GM12892 (cell line): ENCODE measurements around the gene GULP1.
"Not testable (repeated sequence)": the region's sequence is repeated elsewhere in the genome, so short reads cannot be mapped to it uniquely, and the experiment has no call there.

Source experiments
- DNase-seq: peaks from one replicate; pipeline ENCODE4 v3.0.0; 2011; ENCODE audit not compliant: insufficient read length
- FAIRE-seq: peaks from 2 replicates; lab custom pipeline; 2011; peaks lifted over from hg19 to GRCh38; lab: Jason Lieb, UNC
- POLR2A ChIP-seq: IDR thresholded peaks from 2 replicates; pipeline ENCODE4 v1.6.1; 2011; ENCODE audit warnings: low read depth, low read length, control low read depth
- POLR2AphosphoS5 ChIP-seq: IDR thresholded peaks from 2 replicates; pipeline ENCODE4 v1.6.1; 2011; ENCODE audit warnings: low read depth, low read length, control low read depth
- TAF1 ChIP-seq: IDR thresholded peaks from 2 replicates; pipeline ENCODE4 v1.6.1; 2011; ENCODE audit warnings: low read depth, mild to moderate bottlenecking, control low read depth, low read length, borderline replicate concordance

GULP1 gene

DNA sequence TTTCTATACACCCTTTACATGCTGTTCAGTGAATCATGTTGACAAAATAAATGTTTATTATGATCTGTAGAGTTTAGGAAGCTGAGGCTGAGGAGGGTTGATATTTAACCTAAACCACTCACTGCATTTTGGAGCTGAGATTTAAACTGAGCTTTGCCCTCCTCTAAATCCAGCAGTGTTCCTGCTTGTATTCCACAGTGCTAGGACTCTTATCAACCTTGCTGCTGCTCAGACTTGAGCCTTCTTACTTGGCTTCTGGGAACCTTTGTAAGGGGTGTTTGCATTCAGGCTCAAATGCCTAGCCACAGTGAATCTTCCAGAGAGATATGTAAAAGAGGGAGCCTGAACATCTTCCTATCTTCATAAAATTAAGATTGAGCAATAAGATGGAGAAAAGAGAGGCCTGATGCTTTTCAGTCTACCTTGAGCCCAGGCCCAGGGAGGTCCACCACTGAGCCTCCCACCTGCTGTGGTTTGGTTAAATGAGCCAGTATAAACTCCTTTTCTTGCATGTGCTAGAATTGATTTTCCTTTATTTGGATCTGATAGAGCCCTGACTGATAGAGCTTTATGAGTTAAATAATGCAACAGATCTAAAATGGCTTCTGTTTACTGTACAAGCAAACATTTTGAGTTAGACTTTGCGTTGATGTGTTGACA is 149.7 kb downstream of the GULP1 start:
- DNase-seq = no peak
- no peak for FAIRE-seq
- no peak for TF ChIP-seq POLR2AphosphoS5

DNA sequence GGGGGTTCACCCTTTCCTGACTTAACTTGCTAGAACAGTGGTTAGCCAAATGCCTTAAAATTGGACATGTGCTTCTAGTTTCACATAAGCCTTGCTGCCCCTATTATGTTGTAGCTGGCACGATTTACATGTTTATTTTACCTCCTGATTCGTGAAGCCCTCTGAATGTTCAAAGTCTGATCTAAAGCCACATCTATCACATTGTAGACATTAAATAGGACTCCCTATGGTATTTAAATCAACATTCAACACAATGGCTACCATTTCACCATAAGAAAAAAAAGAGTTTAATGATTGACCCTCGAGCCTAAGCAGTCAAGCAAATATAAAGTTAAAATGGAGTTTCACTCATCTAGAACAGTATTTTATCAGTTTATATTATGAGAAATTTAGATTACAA is 151.5 kb downstream of the GULP1 start:
- TF ChIP-seq TAF1 = no peak
- TF ChIP-seq POLR2A = no peak
- TF ChIP-seq POLR2AphosphoS5 = no peak
- no peak for FAIRE-seq
- DNase-seq = no peak

DNA sequence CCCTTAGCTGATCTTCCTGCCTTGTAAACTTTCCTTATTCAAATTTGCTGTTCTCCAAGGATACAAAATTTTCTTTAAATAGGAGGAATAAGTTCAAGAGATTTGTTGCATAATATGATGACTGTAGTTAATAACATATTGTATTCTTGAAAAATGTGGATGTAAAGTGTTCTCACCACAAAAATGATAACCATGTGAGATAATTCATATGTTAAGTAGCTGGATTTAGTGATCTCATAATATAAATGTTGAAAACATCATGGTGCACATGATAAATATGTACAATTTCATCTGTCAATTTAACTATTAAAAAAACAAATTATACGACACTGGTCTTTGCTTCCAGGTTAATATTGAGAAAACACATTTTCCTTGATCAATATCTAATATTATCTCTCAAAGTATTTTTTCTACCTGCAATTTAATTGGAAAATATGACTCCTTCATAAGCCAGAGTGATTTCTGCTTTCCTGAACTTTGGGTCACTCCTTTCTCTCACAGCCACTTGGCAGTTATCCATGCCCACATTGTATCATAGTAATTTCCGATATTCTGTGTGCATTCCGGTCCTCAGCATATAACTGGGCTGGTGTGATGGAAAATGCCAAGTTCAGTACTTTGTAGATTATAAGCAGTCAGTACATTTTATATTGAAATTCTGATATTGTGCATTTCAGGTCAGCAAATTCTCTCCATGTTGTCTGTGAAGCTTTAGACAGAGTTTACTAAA is 152.6 kb downstream of the GULP1 start:
- FAIRE-seq (no peak), DNase-seq (no peak)
- TF ChIP-seq TAF1 = no peak
- no peak for TF ChIP-seq POLR2A
- no peak for TF ChIP-seq POLR2AphosphoS5

- DNase-seq = no peak
- TF ChIP-seq TAF1 = no peak
- TF ChIP-seq POLR2A = no peak
- no peak for TF ChIP-seq POLR2AphosphoS5
- FAIRE-seq = no peak
Observed at GRCh38 chr2:188449561-188449960, 157.9 kb downstream of the GULP1 start.

DNA sequence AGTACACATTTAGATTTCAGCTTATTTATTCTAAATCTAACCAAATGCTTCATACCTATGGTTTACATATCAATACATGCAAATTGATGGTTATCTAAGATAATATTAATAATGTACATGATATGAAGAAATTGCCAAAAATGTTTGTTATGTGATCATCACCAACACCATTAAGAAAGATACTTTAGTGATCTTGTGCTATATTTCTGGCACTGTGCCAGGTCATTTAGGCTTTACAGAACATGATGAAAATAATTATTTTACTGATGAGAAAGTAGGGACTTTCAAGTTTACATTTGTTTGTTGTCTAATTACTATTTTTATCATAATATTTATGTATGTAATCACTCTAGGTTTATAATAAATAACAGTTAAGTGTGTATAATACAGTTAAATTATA is 158.3 kb downstream of the GULP1 start:
- DNase-seq (no peak), FAIRE-seq (no peak)
- TF ChIP-seq TAF1 = no peak
- TF ChIP-seq POLR2AphosphoS5 = no peak
- no peak for TF ChIP-seq POLR2A

DNA sequence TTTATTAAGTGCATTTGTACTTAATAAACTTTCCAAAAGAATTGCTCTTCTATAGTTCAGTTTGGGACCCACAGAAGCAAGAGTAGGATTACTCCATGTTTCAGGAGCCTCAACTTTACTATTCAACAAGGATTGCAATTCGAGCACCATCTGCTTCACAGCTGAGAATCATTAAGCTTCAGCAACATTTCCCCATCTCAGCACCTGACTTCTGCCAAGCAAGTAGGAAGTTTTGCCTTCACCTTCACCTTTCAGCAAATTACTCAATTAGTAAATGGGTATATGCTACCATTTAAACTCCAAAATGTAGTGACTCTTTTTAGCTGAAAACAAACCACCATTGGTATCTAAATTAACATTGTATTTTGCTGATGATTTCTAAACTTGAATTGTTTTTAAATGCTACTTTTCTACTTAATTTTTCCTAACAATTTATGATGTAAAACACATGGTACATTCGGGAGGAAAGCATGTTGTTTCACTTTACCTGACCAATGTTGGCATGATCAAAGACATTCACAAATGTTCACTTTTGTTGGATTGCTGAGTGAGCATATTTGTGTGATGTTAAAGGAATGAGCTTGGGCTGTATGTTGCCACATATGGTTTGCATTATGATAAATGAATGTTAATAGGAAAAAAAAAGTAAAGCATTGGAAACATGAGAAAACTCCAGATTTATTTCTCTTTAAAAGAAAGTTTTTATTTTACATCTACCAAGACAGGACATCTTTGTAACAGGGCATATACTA is 159.2 kb downstream of the GULP1 start:
- FAIRE-seq (no peak), DNase-seq (no peak)

GRCh38 chr2:188452084-188452483 is 160.4 kb downstream of the GULP1 start:
- TF ChIP-seq POLR2A = no peak
- TF ChIP-seq POLR2AphosphoS5 = no peak
- no peak for TF ChIP-seq TAF1
- DNase-seq (no peak), FAIRE-seq (no peak)

More for the DNA sequence above, 159.2 kb downstream of the GULP1 start:
- TF ChIP-seq POLR2AphosphoS5 (no peak), TAF1 (no peak), POLR2A (no peak)

DNA sequence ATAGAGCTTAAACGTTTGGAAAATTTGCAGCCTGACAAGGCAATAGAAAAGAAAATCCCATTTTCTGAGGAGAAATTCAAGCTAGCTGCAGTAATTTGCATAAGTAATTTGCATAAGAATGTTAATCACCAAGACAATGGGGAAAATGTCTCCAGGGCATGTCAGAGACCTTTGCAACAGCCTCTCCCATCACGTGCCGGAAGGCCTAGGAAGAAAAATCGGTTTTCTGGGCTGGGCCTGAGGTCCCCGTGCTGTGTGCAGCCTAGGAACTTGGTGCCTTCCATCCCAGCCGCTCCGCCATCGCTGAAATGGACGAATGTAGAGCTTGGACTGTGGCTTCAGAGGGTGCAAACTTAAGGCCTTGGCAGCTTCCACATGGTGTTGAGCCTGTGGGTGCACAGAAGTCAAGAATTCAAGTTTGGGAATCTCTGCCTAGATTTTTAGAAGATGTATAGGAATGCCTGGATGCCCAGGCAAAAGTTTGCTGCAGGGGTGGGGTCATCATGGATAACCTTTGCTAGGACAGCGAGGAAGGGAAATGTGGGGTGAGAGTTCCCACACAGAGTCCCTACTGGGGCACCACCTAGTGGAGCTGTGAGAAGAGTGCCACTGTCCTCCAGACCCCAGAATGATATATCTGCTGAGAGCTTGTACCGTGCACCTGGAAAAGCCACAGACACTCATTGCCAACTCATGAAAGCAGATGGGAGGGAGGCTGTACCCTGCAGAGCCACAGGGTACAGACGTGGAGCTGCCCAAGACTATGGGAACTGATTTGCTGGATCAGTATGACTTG is 164.6 kb downstream of the GULP1 start:
- FAIRE-seq = no peak
- TF ChIP-seq TAF1 (no peak), POLR2A (no peak), POLR2AphosphoS5 (no peak)
- DNase-seq = no peak

DNA sequence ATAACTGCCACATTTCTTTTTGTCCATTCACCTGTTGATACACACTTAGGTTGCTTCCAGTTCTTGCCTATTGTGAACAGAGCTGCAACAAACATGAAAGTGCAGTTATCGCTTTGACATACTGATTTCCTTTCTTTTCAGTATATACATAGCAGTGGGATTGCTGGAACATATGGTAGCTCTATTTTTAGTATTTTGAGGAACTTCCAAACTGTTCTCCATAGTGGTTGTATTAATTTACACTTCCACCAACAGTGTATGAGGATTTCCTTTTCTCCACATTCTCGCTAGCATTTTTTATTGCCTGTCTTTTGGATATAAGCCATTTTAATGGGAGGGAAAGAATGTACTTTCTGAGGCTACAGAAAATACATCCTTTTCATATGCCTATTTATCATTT is 167.4 kb downstream of the GULP1 start:
- DNase-seq (no peak), FAIRE-seq (no peak)
- TF ChIP-seq POLR2A (no peak), TAF1 (no peak), POLR2AphosphoS5 (no peak)

DNA sequence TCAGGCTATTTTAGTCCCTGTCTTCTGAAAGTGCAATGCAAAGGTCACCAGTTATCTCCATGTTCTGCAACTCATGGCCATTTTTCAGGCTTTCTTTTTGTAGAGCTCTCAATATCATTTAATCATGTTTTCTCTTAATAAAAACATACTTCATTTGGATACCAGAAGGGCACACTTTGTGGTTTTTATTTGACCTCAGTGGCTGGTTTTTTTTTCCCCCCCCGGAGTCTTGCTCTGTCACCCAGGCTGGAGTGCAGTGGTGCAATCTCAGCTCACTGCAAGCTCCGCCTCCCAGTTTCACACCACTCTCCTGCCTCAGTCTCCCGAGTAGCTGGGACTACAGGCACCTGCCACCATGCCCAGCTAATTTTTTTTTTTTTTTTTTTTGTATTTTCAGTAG is 174.4 kb downstream of the GULP1 start:
- DNase-seq, FAIRE-seq: not testable (repeated sequence)

DNA sequence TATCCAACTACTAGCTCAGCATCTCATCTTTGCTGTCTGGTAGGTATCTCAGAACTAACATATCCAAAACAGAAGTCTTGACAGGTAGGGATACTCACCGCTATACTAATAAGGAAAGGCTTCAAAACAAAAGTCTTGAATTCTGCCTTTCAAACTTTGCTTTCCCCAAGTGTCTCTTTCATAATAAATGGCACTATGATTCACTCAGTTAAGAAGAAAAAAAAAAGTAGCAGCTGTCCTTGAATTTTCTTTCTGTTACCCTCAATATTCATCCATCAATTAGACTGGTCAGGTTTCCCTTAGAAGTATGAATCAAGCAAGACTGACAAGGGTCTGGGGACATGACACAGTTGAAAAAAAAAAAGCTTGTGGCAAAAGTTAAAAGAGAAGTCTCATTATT is 175.1 kb downstream of the GULP1 start:
- DNase-seq (no peak), FAIRE-seq (no peak)
- TF ChIP-seq POLR2A (no peak), POLR2AphosphoS5 (no peak), TAF1 (no peak)

DNA sequence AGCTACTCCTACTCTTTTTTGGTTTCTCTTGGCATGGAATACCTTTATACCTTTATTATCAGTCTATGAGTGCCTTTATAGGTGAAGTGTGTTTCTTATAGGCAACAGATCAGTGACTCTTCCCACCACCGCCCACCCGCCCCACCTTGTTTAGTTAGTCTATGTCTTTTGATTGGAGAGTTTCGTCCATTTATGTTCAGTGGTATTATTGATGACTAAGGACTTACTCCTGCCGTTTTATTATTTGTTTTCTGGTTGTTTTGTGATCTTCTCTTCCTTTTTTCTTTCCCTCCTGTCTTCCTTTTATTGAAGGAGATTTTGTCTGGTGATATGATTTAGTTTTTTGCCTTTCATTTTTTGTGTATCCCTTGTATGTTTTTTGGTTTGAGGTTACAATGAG is 179.5 kb downstream of the GULP1 start:
- TF ChIP-seq POLR2AphosphoS5 (no peak), TAF1 (no peak), POLR2A (no peak)
- FAIRE-seq (no peak), DNase-seq (no peak)
